Activated T-cell treated with anti-CD3 and anti-CD28 coated beads, Interleukin-2, amount 50 U/mL, for 24 hours (primary cell): Measurements from ENCODE around the gene DNAAF1.

ENCODE experiments used
- DNase-seq: peaks from one replicate; pipeline ENCODE4 v3.0.0-alpha.2; 2020
- H3K27ac Mint-ChIP-seq: 2 replicates; pipeline ENCODE4 v1.8.0; 2020; ENCODE audit warnings: mild to moderate bottlenecking, mixed read lengths
- H3K27me3 Mint-ChIP-seq: 2 replicates; pipeline ENCODE4 v1.8.0; 2020; ENCODE audit warnings: mixed read lengths
- H3K36me3 Mint-ChIP-seq: 2 replicates; pipeline ENCODE4 v1.8.0; 2020; ENCODE audit warnings: low read depth, mixed read lengths
- H3K4me1 Mint-ChIP-seq: 2 replicates; pipeline ENCODE4 v1.8.0; 2020; ENCODE audit warnings: low read depth, mixed read lengths
- H3K4me3 Mint-ChIP-seq: 2 replicates; pipeline ENCODE4 v1.8.0; 2020; ENCODE audit warnings: mild to moderate bottlenecking, moderate library complexity, mixed read lengths
- H3K9me3 Mint-ChIP-seq: 2 replicates; pipeline ENCODE4 v1.8.0; 2020; ENCODE audit warnings: mixed read lengths

DNAAF1 gene

GRCh38 chr16:84161037-84161436, 15.9 kb downstream of the DNAAF1 start:
- H3K27ac Mint-ChIP-seq: no peak overlapping the region
- H3K4me1 Mint-ChIP-seq: peaks cover 5% of the 10 kb centered on the region
- H3K27me3 Mint-ChIP-seq: peaks cover 56% of the 10 kb centered on the region
- H3K36me3 Mint-ChIP-seq: no peaks in the 10 kb centered on the region
- no peak overlapping the region for H3K4me3 Mint-ChIP-seq
- H3K9me3 Mint-ChIP-seq: no peaks in the 10 kb centered on the region
- DNase-seq: no peak

- peaks cover 56% of the 10 kb centered on the region for H3K27me3 Mint-ChIP-seq
- no peak overlapping the region for H3K4me3 Mint-ChIP-seq
Observed at GRCh38 chr16:84161801-84162200, 16.7 kb downstream of the DNAAF1 start.

GRCh38 chr16:84165746-84166145, 20.6 kb downstream of the DNAAF1 start:
- Mint-ChIP-seq H3K9me3 (no peaks in the 10 kb centered on the region), H3K36me3 (no peaks in the 10 kb centered on the region), H3K27ac (no peak overlapping the region), H3K4me3 (no peak overlapping the region), H3K4me1 (peaks cover 2% of the 10 kb centered on the region), H3K27me3 (peaks cover 44% of the 10 kb centered on the region)
- DNase-seq: no peak

More at GRCh38 chr16:84161801-84162200, 16.7 kb downstream of the DNAAF1 start:
- no peak for DNase-seq
- Mint-ChIP-seq H3K9me3 (no peaks in the 10 kb centered on the region), H3K4me1 (peaks cover 3% of the 10 kb centered on the region), H3K36me3 (no peaks in the 10 kb centered on the region), H3K27ac (no peak overlapping the region)

GRCh38 chr16:84166796-84167695, 21.9 kb downstream of the DNAAF1 start:
- H3K27me3 Mint-ChIP-seq: peaks cover 35% of the 10 kb centered on the region
- DNase-seq: no peak
- peaks cover 2% of the 10 kb centered on the region for H3K4me1 Mint-ChIP-seq
- no peak overlapping the region for H3K4me3 Mint-ChIP-seq
- H3K9me3 Mint-ChIP-seq: no peaks in the 10 kb centered on the region
- no peaks in the 10 kb centered on the region for H3K36me3 Mint-ChIP-seq
- H3K27ac Mint-ChIP-seq: no peak overlapping the region

- Mint-ChIP-seq H3K27me3 (peaks cover 30% of the 10 kb centered on the region), H3K4me1 (peaks cover 2% of the 10 kb centered on the region), H3K9me3 (no peaks in the 10 kb centered on the region), H3K36me3 (no peaks in the 10 kb centered on the region), H3K4me3 (no peak overlapping the region), H3K27ac (no peak overlapping the region)
- no peak for DNase-seq
Observed at GRCh38 chr16:84169765-84170310, 24.7 kb downstream of the DNAAF1 start.

- Mint-ChIP-seq H3K4me1 (peaks cover 22% of the 10 kb centered on the region), H3K4me3 (no peak overlapping the region), H3K36me3 (peaks cover 21% of the 10 kb centered on the region), H3K27me3 (peaks cover 15% of the 10 kb centered on the region), H3K27ac (no peak overlapping the region), H3K9me3 (no peaks in the 10 kb centered on the region)
- no peak for DNase-seq
Observed at GRCh38 chr16:84174396-84174795, 29.3 kb downstream of the DNAAF1 start.

- Mint-ChIP-seq H3K4me3 (no peak overlapping the region), H3K27ac (no peak overlapping the region), H3K27me3 (peaks cover 5% of the 10 kb centered on the region), H3K4me1 (peaks cover 22% of the 10 kb centered on the region), H3K36me3 (peaks cover 31% of the 10 kb centered on the region), H3K9me3 (no peaks in the 10 kb centered on the region)
- DNase-seq: peak; percentile 68
Observed at GRCh38 chr16:84175350-84176081, 30.4 kb downstream of the DNAAF1 start.

GRCh38 chr16:84176192-84177053, 31.3 kb downstream of the DNAAF1 start:
- no peak for DNase-seq
- peaks cover 22% of the 10 kb centered on the region for H3K4me1 Mint-ChIP-seq
- H3K36me3 Mint-ChIP-seq: peaks cover 39% of the 10 kb centered on the region
- no peaks in the 10 kb centered on the region for H3K9me3 Mint-ChIP-seq
- peaks cover 5% of the 10 kb centered on the region for H3K27me3 Mint-ChIP-seq
- H3K4me3 Mint-ChIP-seq: no peak overlapping the region
- peak overlapping the region; percentile 14 for H3K27ac Mint-ChIP-seq

GRCh38 chr16:84177741-84178073, 32.6 kb downstream of the DNAAF1 start:
- DNase-seq: no peak
- H3K27me3 Mint-ChIP-seq: peaks cover 4% of the 10 kb centered on the region
- peaks cover 52% of the 10 kb centered on the region for H3K36me3 Mint-ChIP-seq
- H3K9me3 Mint-ChIP-seq: no peaks in the 10 kb centered on the region
- H3K4me3 Mint-ChIP-seq: no peak overlapping the region
- peak overlapping the region; percentile 84 for H3K27ac Mint-ChIP-seq
- H3K4me1 Mint-ChIP-seq: peaks cover 22% of the 10 kb centered on the region

- Mint-ChIP-seq H3K4me3 (no peak overlapping the region), H3K27ac (peak overlapping the region; percentile 84), H3K4me1 (peaks cover 22% of the 10 kb centered on the region), H3K9me3 (no peaks in the 10 kb centered on the region), H3K27me3 (no peaks in the 10 kb centered on the region), H3K36me3 (peaks cover 58% of the 10 kb centered on the region)
- DNase-seq: no peak
Observed at GRCh38 chr16:84178146-84178765, 33.1 kb downstream of the DNAAF1 start.

- H3K4me3 Mint-ChIP-seq: no peak overlapping the region
- peaks cover 66% of the 10 kb centered on the region for H3K36me3 Mint-ChIP-seq
- H3K27ac Mint-ChIP-seq: peak overlapping the region; percentile 84
- no peaks in the 10 kb centered on the region for H3K27me3 Mint-ChIP-seq
- peaks cover 22% of the 10 kb centered on the region for H3K4me1 Mint-ChIP-seq
- no peaks in the 10 kb centered on the region for H3K9me3 Mint-ChIP-seq
- DNase-seq: no peak
Observed at GRCh38 chr16:84178892-84179611, 33.9 kb downstream of the DNAAF1 start.

- H3K36me3 Mint-ChIP-seq: peaks cover 73% of the 10 kb centered on the region
- no peak overlapping the region for H3K4me3 Mint-ChIP-seq
- peaks cover 28% of the 10 kb centered on the region for H3K4me1 Mint-ChIP-seq
- no peaks in the 10 kb centered on the region for H3K9me3 Mint-ChIP-seq
- no peaks in the 10 kb centered on the region for H3K27me3 Mint-ChIP-seq
- DNase-seq: no peak
- no peak overlapping the region for H3K27ac Mint-ChIP-seq
Observed at GRCh38 chr16:84179612-84180320, 34.7 kb downstream of the DNAAF1 start.
